ENCODE results near the gene HDAC2. TPM values are rescaled to one million over a fixed set of nuclear protein-coding genes. Genes with fewer than 3 reads are reported as not detected.
A peak's percentile ranks its signal among the peaks of the same experiment; 100 is the strongest.

Gene HDAC2
- total and polyA plus RNA-seq, 3 experiments from 2014 or later, result 76.8 to 121 (median 115) TPM

DNA sequence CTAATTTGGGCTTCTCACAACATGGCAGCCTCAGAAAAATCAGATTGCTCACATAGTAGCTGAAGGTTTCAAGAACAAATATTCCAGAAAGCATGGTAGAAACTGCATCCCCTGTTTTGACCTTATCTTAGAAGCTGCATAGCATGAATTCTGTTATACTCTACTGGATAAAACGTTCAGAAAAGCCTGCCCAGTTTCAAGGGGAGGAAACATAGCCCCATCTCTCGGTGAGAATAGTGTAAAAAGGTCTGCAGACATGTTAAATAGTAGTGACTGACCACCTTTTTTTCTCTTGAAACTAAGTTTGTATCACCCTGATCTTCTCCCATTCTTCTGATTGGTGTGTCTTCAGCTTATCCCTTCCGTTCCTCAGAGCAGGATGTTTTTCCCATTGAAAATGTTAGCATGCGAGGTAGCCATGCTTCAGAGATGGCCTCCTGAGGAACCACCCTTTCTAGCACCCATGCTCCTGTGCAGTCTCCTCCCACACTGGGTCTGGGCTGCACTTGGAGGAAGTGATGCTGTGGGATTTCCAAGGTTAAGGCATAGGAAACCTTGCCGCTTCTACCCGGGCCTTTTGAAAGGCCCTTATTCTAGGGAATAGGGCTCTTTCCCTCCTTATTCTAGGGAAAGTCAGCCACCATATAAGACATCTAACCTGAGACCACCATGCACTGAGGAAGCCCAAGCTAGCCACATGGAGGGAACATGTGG lies 63.7 kb downstream of the HDAC2 start:
- Histone ChIP-seq H3K36me3 (ENCODE audit: insufficient read depth, low read length) (no peaks in the 10 kb centered on the region), H3K27me3 (ENCODE audit: insufficient read depth, low read length, poor library complexity, severe bottlenecking) (no peaks in the 10 kb centered on the region), H3K4me3 (ENCODE audit: low read length) (no peak overlapping the region), H3K27ac (ENCODE audit: low read depth, low read length) (no peak overlapping the region), H3K9me3 (ENCODE audit: low read length) (no peaks in the 10 kb centered on the region), H3K4me1 (ENCODE audit: insufficient read depth, low read length) (no peaks in the 10 kb centered on the region)
- DNase-seq, result no peak
- Mint-ChIP-seq H3K9me3 (no peaks in the 10 kb centered on the region), H3K4me3 (no peak overlapping the region), H3K36me3 (no peaks in the 10 kb centered on the region), H3K27ac (no peak overlapping the region), H3K4me1 (peaks cover 2 to 8% (median 3%) of the 10 kb centered on the region in 3 donors), H3K27me3 (peaks cover 3 to 4% of the 10 kb centered on the region in 2 donors)
- POLR2A ChIA-PET, result no interaction called here
- CTCF ChIA-PET, result interaction anchor here (0.8 to 2.7 kb wide), 3 partner anchors 14 to 40 kb away, joined by 4 to 23 read pairs (median 6); no protein-coding TSS in a partner anchor

DNA sequence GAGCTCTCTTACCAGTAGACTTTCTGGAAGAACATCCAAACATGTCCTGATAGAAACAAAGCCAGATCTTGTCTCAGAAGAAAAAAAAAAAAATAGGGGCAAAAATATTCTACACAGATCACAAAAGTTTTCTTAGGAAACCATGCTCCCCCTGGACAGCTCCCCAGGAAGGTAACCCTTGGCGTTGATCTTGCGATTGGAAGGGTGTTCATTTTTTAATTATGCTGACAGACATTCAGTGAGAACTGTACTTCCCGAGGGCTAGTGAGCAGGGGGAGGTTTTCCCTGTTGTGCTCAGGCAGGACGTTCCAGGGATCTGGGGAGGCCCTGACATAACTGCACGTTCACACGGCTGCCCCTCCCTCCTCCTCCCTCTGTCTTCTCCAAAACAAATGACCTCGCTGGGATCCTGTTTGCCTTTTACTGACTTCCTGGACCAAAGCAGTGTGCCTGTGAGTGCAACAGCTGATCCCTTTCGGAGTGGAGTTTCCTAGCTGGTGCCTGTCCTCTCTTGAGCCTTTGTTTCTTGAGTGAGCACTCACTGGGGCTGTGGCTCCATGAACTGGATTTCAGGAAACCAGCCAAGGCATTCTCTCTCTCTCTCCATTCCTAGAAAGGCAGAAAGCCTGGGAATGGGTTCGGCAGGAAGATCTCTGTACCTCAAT lies 67.2 kb downstream of the HDAC2 start:
- Histone ChIP-seq H3K27ac (ENCODE audit: low read depth, low read length) (no peak overlapping the region), H3K4me3 (ENCODE audit: low read length) (no peak overlapping the region), H3K36me3 (ENCODE audit: insufficient read depth, low read length) (no peaks in the 10 kb centered on the region), H3K9me3 (ENCODE audit: low read length) (no peaks in the 10 kb centered on the region), H3K4me1 (ENCODE audit: insufficient read depth, low read length) (no peaks in the 10 kb centered on the region), H3K27me3 (ENCODE audit: insufficient read depth, low read length, poor library complexity, severe bottlenecking) (no peaks in the 10 kb centered on the region)
- DNase-seq, result no peak
- Mint-ChIP-seq H3K27me3 (peaks cover 2 to 8% of the 10 kb centered on the region in 2 donors), H3K27ac (peak overlapping the region in 2 of 8 donors; percentile 11 to 35), H3K36me3 (no peaks in the 10 kb centered on the region), H3K9me3 (no peaks in the 10 kb centered on the region), H3K4me1 (peaks cover 0 to 2% (median 0%) of the 10 kb centered on the region in 3 donors), H3K4me3 (no peak overlapping the region)
- ChIA-PET CTCF (no interaction called here), POLR2A (no interaction called here)

DNA sequence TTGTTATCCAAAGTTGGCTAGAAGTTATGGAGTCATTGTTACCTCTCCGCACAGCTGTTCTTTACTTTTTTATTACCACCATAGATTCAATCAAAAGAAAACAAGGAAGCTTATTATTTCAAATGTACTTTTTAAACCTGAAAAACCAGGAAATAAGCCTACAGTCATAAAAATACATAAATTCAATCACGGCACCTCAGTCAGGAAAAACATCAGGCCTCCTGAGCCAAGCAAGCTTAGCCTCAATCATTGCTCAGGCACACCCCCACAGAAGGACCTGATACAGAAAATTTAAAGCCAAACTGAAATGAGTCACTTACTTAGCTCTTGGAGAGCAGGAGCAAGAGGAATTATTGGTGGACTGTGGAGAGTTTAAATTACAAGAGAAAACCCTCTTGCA lies 69.5 kb downstream of the HDAC2 start:
- no peaks in the 10 kb centered on the region for H3K9me3 Mint-ChIP-seq

DNA sequence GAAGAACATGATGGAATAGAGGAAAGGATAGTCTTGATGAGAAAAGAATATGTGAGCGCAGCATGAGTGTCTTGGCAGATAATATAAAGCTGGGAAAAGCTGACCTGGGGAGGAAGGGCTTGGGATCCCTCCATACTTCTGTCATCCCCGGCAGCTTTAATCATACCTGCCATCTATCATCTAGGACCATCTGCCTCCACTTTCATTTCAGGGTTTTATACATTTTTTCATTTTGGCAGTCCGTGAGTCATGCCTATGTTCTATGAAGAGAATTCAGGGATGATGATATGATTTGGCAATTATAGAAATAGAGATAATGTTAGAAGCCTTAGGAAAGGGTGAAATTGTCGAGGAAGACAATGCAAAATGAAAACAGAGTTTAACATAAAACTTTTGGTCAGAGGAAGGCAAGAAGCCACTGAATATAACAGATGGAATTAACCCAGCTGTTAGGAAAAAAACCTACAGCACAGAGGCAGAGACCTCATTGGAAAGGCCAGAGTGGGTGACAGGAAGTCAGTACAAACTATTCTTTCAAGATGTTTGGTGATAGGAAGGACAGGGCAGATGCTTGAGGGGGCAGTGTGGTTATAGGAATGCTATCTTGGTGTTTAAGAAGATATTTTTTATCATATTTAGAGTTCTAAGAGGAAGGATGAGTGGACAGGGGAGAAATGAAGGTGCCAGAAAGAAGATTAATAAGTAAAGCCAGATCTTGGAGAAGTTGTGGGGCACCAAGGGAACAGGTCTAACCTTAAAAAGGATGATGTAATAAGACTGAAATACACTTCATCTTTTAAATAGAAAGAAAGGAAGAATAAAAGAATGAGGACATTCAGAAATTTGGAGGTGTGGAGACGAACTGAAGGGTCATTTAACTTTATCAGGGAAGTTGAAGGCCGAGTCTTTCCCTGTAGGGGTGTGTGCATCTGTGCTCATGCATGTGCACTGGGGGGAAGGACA lies 76.0 kb downstream of the HDAC2 start:
- H3K4me1 ChIP-seq (ENCODE audit: insufficient read depth, low read length), result no peaks in the 10 kb centered on the region
- no peak for DNase-seq
- no peak overlapping the region for H3K4me3 ChIP-seq (ENCODE audit: low read length)
- ChIA-PET POLR2A (no interaction called here), CTCF (no interaction called here)
- H3K27me3 ChIP-seq (ENCODE audit: insufficient read depth, low read length, poor library complexity, severe bottlenecking), result no peaks in the 10 kb centered on the region
- Mint-ChIP-seq H3K4me1 (no peaks in the 10 kb centered on the region), H3K36me3 (no peaks in the 10 kb centered on the region), H3K27ac (no peak overlapping the region), H3K4me3 (no peak overlapping the region), H3K9me3 (peaks cover 0 to 6% (median 0%) of the 10 kb centered on the region in 5 donors), H3K27me3 (peaks cover 0 to 22% of the 10 kb centered on the region in 2 donors)
- no peaks in the 10 kb centered on the region for H3K9me3 ChIP-seq (ENCODE audit: low read length)
- no peaks in the 10 kb centered on the region for H3K36me3 ChIP-seq (ENCODE audit: insufficient read depth, low read length)
- no peak overlapping the region for H3K27ac ChIP-seq (ENCODE audit: low read depth, low read length)

More for the DNA sequence above, 69.5 kb downstream of the HDAC2 start:
- Histone ChIP-seq H3K36me3 (ENCODE audit: insufficient read depth, low read length) (no peaks in the 10 kb centered on the region), H3K9me3 (ENCODE audit: low read length) (no peaks in the 10 kb centered on the region), H3K4me3 (ENCODE audit: low read length) (no peak overlapping the region), H3K4me1 (ENCODE audit: insufficient read depth, low read length) (no peaks in the 10 kb centered on the region), H3K27ac (ENCODE audit: low read depth, low read length) (no peak overlapping the region), H3K27me3 (ENCODE audit: insufficient read depth, low read length, poor library complexity, severe bottlenecking) (no peaks in the 10 kb centered on the region)
- no peak overlapping the region for H3K4me3 Mint-ChIP-seq
- ChIA-PET POLR2A (no interaction called here), CTCF (no interaction called here)
- peaks cover 0 to 6% of the 10 kb centered on the region in 2 donors for H3K27me3 Mint-ChIP-seq
- DNase-seq, result no peak
- no peak overlapping the region for H3K27ac Mint-ChIP-seq
- H3K36me3 Mint-ChIP-seq, result no peaks in the 10 kb centered on the region
- H3K4me1 Mint-ChIP-seq, result no peaks in the 10 kb centered on the region

DNA sequence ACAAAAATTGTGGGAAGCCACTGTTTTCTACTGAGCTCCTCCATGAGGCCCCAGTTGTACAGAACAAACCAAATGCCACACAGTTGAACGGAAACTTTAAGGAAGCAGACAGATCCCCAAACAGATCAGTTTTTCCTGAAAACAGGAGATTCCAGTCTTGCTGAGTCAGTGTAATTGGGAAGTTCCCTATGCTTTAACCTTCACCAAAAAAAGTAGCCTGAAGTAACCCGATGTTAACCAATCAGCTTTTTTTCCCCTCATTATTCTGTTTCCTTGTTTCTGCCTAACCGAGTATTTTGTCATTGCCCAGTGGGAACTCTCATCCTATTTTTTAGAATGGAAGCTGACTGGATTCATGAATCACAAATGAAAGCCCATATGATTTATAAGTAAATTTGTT lies 77.1 kb downstream of the HDAC2 start:
- no peak overlapping the region for H3K27ac Mint-ChIP-seq

DNA sequence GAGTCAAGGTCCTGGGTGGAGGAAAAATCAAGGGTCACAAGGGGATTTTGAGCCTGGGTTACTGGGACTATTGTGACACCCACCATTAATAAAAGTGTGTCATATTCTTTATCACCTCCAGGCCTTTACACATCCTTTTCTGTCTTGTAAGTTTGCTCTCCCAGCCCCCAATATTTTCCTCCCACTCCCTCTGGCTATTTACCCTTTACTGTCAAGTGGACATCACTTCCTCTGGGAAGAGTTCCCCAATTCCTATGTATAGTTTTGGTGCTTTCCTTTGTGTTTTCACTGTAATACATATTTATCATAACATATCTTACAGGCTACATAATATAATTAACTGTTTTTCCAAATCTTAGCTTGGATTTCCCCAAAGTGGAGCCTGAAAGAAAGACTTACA lies 77.5 kb downstream of the HDAC2 start:
- no peaks in the 10 kb centered on the region for H3K4me1 ChIP-seq (ENCODE audit: insufficient read depth, low read length)
- no peaks in the 10 kb centered on the region for H3K36me3 ChIP-seq (ENCODE audit: insufficient read depth, low read length)
- H3K27ac ChIP-seq (ENCODE audit: low read depth, low read length), result no peak overlapping the region
- Mint-ChIP-seq H3K9me3 (peaks cover 0 to 6% (median 0%) of the 10 kb centered on the region in 5 donors), H3K4me1 (no peaks in the 10 kb centered on the region), H3K27ac (no peak overlapping the region), H3K36me3 (no peaks in the 10 kb centered on the region), H3K27me3 (peaks cover 0 to 31% of the 10 kb centered on the region in 2 donors), H3K4me3 (no peak overlapping the region)
- H3K9me3 ChIP-seq (ENCODE audit: low read length), result no peaks in the 10 kb centered on the region
- ChIA-PET POLR2A (no interaction called here), CTCF (no interaction called here)
- H3K27me3 ChIP-seq (ENCODE audit: insufficient read depth, low read length, poor library complexity, severe bottlenecking), result no peaks in the 10 kb centered on the region
- DNase-seq, result no peak
- no peak overlapping the region for H3K4me3 ChIP-seq (ENCODE audit: low read length)

More for the DNA sequence above, 77.1 kb downstream of the HDAC2 start:
- POLR2A ChIA-PET, result no interaction called here
- no peak overlapping the region for H3K4me3 ChIP-seq (ENCODE audit: low read length)
- H3K9me3 ChIP-seq (ENCODE audit: low read length), result no peaks in the 10 kb centered on the region
- CTCF ChIA-PET, result no interaction called here
- H3K4me1 Mint-ChIP-seq, result no peaks in the 10 kb centered on the region
- no peaks in the 10 kb centered on the region for H3K27me3 ChIP-seq (ENCODE audit: insufficient read depth, low read length, poor library complexity, severe bottlenecking)
- H3K27ac ChIP-seq (ENCODE audit: low read depth, low read length), result no peak overlapping the region
- no peak overlapping the region for H3K4me3 Mint-ChIP-seq
- H3K9me3 Mint-ChIP-seq, result peaks cover 0 to 6% (median 0%) of the 10 kb centered on the region in 5 donors
- peaks cover 0 to 27% of the 10 kb centered on the region in 2 donors for H3K27me3 Mint-ChIP-seq
- DNase-seq, result no peak
- no peaks in the 10 kb centered on the region for H3K4me1 ChIP-seq (ENCODE audit: insufficient read depth, low read length)
- no peaks in the 10 kb centered on the region for H3K36me3 ChIP-seq (ENCODE audit: insufficient read depth, low read length)
- H3K36me3 Mint-ChIP-seq, result no peaks in the 10 kb centered on the region

DNA sequence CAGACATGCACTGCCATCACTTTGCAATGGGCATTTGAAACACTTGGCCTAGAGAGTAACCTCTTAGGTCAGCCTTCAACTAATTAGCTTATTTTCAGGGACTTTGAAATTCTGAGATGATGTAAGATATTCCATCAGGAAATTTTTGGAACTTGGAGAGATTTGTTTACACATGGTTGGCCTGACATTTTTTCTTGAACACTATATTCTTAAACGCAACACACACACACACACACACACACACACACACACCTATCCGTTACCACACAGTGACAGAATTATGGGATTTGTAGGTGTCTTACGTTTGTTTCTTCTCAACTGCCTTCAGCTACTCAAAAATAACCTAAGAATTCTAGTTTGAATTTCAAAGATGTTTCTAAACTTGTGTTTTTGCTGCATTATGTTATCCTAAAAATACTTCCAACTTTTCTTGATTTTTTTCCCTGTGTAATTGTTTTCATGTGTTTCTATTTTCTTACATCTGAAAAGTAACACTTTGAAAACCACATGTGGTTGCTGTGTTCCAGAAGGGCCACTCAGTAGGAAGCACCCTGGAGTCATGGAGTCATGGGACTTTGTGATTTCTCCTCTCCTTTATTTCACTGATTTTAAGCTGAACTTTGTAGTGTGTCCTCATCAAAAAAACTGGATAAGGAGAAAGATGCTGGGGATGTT lies 81.9 kb downstream of the HDAC2 start:
- H3K27me3 ChIP-seq (ENCODE audit: insufficient read depth, low read length, poor library complexity, severe bottlenecking), result no peaks in the 10 kb centered on the region
- DNase-seq, result no peak
- Mint-ChIP-seq H3K27me3 (peaks cover 2 to 35% of the 10 kb centered on the region in 2 donors), H3K4me3 (no peak overlapping the region), H3K36me3 (no peaks in the 10 kb centered on the region), H3K9me3 (peaks cover 0 to 6% (median 0%) of the 10 kb centered on the region in 5 donors), H3K27ac (no peak overlapping the region), H3K4me1 (no peaks in the 10 kb centered on the region)
- no peaks in the 10 kb centered on the region for H3K4me1 ChIP-seq (ENCODE audit: insufficient read depth, low read length)
- no peak overlapping the region for H3K4me3 ChIP-seq (ENCODE audit: low read length)
- ChIA-PET POLR2A (no interaction called here), CTCF (no interaction called here)
- no peaks in the 10 kb centered on the region for H3K9me3 ChIP-seq (ENCODE audit: low read length)
- no peak overlapping the region for H3K27ac ChIP-seq (ENCODE audit: low read depth, low read length)
- no peaks in the 10 kb centered on the region for H3K36me3 ChIP-seq (ENCODE audit: insufficient read depth, low read length)

All from CD8-positive, alpha-beta memory T cell (primary cell).